Measurements from ENCODE around the gene RASA2.

Gene RASA2

GRCh38 chr3:141445990-141446389 is 40.8 kb upstream of the RASA2 start:
- Histone ChIP-seq H3K9ac (no peak overlapping the region), H3K4me3 (no peak overlapping the region), H4K20me1 (no peaks in the 10 kb centered on the region), H3K4me1 (peaks cover 5 to 11% (median 8%) of the 10 kb centered on the region in 10 experiments; a peak in 15 of 20 replicates), H3K9me3 (replicated peaks in 1 of 11) (no peaks in the 10 kb centered on the region), H3K36me3 (peaks cover 0 to 25% (median 0%) of the 10 kb centered on the region in 11 experiments; a peak in 4 of 22 replicates), H3K27me3 (no peaks in the 10 kb centered on the region), H3K27ac (no peak overlapping the region), H3K4me2 (no peak overlapping the region)
- no peak for TF ChIP-seq Cebpa-rat (IDR thresholded peaks at IDR 0.05)

GRCh38 chr3:141446737-141447136 is 40.1 kb upstream of the RASA2 start:
- no peak overlapping the region for H3K4me3 ChIP-seq
- no peaks in the 10 kb centered on the region for H3K9me3 ChIP-seq (replicated peaks in 1 of 11)
- peaks cover 0 to 25% (median 0%) of the 10 kb centered on the region in 11 experiments; a peak in 4 of 22 replicates for H3K36me3 ChIP-seq
- H3K9ac ChIP-seq = no peak overlapping the region
- peaks cover 1 to 5% (median 3%) of the 10 kb centered on the region in 10 experiments; a peak in 15 of 20 replicates for H3K4me1 ChIP-seq
- H4K20me1 ChIP-seq = no peaks in the 10 kb centered on the region
- no peak for TF ChIP-seq Cebpa-rat (IDR thresholded peaks at IDR 0.05)
- no peak overlapping the region for H3K4me2 ChIP-seq
- no peak overlapping the region for H3K27ac ChIP-seq
- H3K27me3 ChIP-seq = no peaks in the 10 kb centered on the region

GRCh38 chr3:141447383-141447782 is 39.4 kb upstream of the RASA2 start:
- H3K9ac ChIP-seq = no peak overlapping the region
- no peak overlapping the region for H3K4me2 ChIP-seq
- peaks cover 0 to 24% (median 0%) of the 10 kb centered on the region in 11 experiments; a peak in 4 of 22 replicates for H3K36me3 ChIP-seq
- no peaks in the 10 kb centered on the region for H3K9me3 ChIP-seq (replicated peaks in 1 of 11)
- no peak overlapping the region for H3K4me3 ChIP-seq
- H3K4me1 ChIP-seq = peaks cover 0 to 4% (median 1%) of the 10 kb centered on the region in 10 experiments; a peak in 8 of 20 replicates
- no peaks in the 10 kb centered on the region for H3K27me3 ChIP-seq
- no peak overlapping the region for H3K27ac ChIP-seq
- TF ChIP-seq Cebpa-rat (IDR thresholded peaks at IDR 0.05) = no peak
- no peaks in the 10 kb centered on the region for H4K20me1 ChIP-seq

GRCh38 chr3:141448606-141449220 is 38.1 kb upstream of the RASA2 start:
- TF ChIP-seq Cebpa-rat (IDR thresholded peaks at IDR 0.05) = no peak
- no peak overlapping the region for H3K9ac ChIP-seq
- H3K36me3 ChIP-seq = peaks cover 0 to 11% (median 0%) of the 10 kb centered on the region in 11 experiments; a peak in 3 of 22 replicates
- no peak overlapping the region for H3K4me2 ChIP-seq
- H4K20me1 ChIP-seq = no peaks in the 10 kb centered on the region
- H3K4me3 ChIP-seq = no peak overlapping the region
- H3K27ac ChIP-seq = no peak overlapping the region
- H3K4me1 ChIP-seq = peaks cover 0 to 7% (median 2%) of the 10 kb centered on the region in 10 experiments; a peak in 8 of 20 replicates
- no peaks in the 10 kb centered on the region for H3K9me3 ChIP-seq (replicated peaks in 1 of 11)
- no peaks in the 10 kb centered on the region for H3K27me3 ChIP-seq

- Histone ChIP-seq H3K9ac (no peak overlapping the region), H3K36me3 (peaks cover 0 to 4% (median 0%) of the 10 kb centered on the region in 11 experiments; a peak in 1 of 22 replicates), H3K9me3 (replicated peaks in 1 of 11) (no peaks in the 10 kb centered on the region), H3K27me3 (no peaks in the 10 kb centered on the region), H3K4me2 (no peak overlapping the region), H3K4me3 (no peak overlapping the region), H3K4me1 (peaks cover 0 to 7% (median 2%) of the 10 kb centered on the region in 10 experiments; a peak in 8 of 20 replicates), H4K20me1 (no peaks in the 10 kb centered on the region), H3K27ac (no peak overlapping the region)
- no peak for TF ChIP-seq Cebpa-rat (IDR thresholded peaks at IDR 0.05)
Measured at GRCh38 chr3:141449424-141449823, 37.4 kb upstream of the RASA2 start.

GRCh38 chr3:141450727-141451375 is 36.0 kb upstream of the RASA2 start:
- Histone ChIP-seq H3K9me3 (replicated peaks in 1 of 11) (no peaks in the 10 kb centered on the region), H3K4me3 (no peak overlapping the region), H3K4me1 (peaks cover 0 to 7% (median 2%) of the 10 kb centered on the region in 10 experiments; a peak in 8 of 20 replicates), H3K27ac (no peak overlapping the region), H3K27me3 (no peaks in the 10 kb centered on the region), H3K9ac (no peak overlapping the region), H3K4me2 (no peak overlapping the region), H3K36me3 (no peaks in the 10 kb centered on the region), H4K20me1 (no peaks in the 10 kb centered on the region)
- no peak for TF ChIP-seq Cebpa-rat (IDR thresholded peaks at IDR 0.05)

- Histone ChIP-seq H3K36me3 (no peaks in the 10 kb centered on the region), H3K27ac (peak overlapping the region in 8 of 11 experiments; percentile 4 to 69 (median 40); a peak in 11 of 22 replicates), H3K4me3 (no peak overlapping the region), H3K9me3 (replicated peaks in 1 of 11) (no peaks in the 10 kb centered on the region), H3K4me2 (peak overlapping the region in 5 of 11 experiments; percentile 18 to 42 (median 28); a peak in 8 of 22 replicates), H3K4me1 (peaks cover 0 to 7% (median 2%) of the 10 kb centered on the region in 10 experiments; a peak in 8 of 20 replicates), H3K9ac (peak overlapping the region in 3 of 11 experiments; percentile 12 to 53 (median 40); a peak in 5 of 22 replicates), H4K20me1 (no peaks in the 10 kb centered on the region), H3K27me3 (no peaks in the 10 kb centered on the region)
- no peak for TF ChIP-seq Cebpa-rat (IDR thresholded peaks at IDR 0.05)
Measured at GRCh38 chr3:141452045-141452444, 34.8 kb upstream of the RASA2 start.

- H3K4me1 ChIP-seq = peaks cover 0 to 7% (median 2%) of the 10 kb centered on the region in 10 experiments; a peak in 8 of 20 replicates
Measured at GRCh38 chr3:141452773-141453172, 34.1 kb upstream of the RASA2 start.

GRCh38 chr3:141454054-141454453 is 32.8 kb upstream of the RASA2 start:
- Histone ChIP-seq H3K4me1 (peaks cover 0 to 7% (median 2%) of the 10 kb centered on the region in 10 experiments; a peak in 8 of 20 replicates), H3K9me3 (replicated peaks in 1 of 11) (no peaks in the 10 kb centered on the region), H3K27me3 (no peaks in the 10 kb centered on the region), H3K27ac (no peak overlapping the region), H3K36me3 (no peaks in the 10 kb centered on the region), H3K4me2 (no peak overlapping the region), H3K9ac (no peak overlapping the region; a peak in 1 of 22 replicates), H3K4me3 (no peak overlapping the region), H4K20me1 (no peaks in the 10 kb centered on the region)
- no peak for TF ChIP-seq Cebpa-rat (IDR thresholded peaks at IDR 0.05)

More at GRCh38 chr3:141452773-141453172, 34.1 kb upstream of the RASA2 start:
- Histone ChIP-seq H3K9me3 (replicated peaks in 1 of 11) (no peaks in the 10 kb centered on the region), H4K20me1 (no peaks in the 10 kb centered on the region), H3K27ac (peak overlapping the region in 2 of 11 experiments; percentile 35 to 59; a peak in 2 of 22 replicates), H3K27me3 (no peaks in the 10 kb centered on the region), H3K4me2 (peak overlapping the region in 2 of 11 experiments; percentile 28 to 42; a peak in 2 of 22 replicates), H3K4me3 (no peak overlapping the region), H3K9ac (0 out of 22 replicates have a peak overlapping the region, but pooled peaks of 1 of the 11 experiments have one; percentile 12), H3K36me3 (no peaks in the 10 kb centered on the region)
- TF ChIP-seq Cebpa-rat (IDR thresholded peaks at IDR 0.05) = no peak

All from BLaER1 treated with 17β-estradiol and CSF1 and Interleukin-3, amounts not matched to agents 10 nM and 100 nM (cell line).